ENCODE measurements around the gene MED27.
"Not testable (repeated sequence)": the region's sequence is repeated elsewhere in the genome, so short reads cannot be mapped to it uniquely, and the experiment has no call there.

MED27 gene

GRCh38 chr9:131925677-131926177, 153.9 kb downstream of the MED27 start:
- no peak for DNase-seq (ENCODE audit: low read depth in 2 of 2)

DNA sequence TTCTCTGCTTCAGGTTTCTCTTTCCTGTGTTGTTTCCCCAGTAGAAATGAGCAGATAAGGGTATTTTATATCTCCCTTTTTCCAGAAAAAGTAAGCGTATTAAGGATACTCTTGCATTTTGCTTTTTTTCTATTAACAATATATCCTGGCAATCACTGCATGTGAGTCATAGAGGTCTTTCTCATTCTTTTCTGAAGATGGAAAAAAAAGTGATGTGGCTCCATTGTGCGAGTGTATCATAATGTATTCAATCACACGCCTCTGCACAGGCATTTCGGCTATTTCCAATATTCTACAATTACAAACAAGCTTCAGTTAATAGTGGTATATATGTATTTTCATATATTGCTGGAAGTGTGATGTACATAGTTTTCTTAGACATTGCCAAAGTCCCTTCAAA, 155.9 kb downstream of the MED27 start:
- DNase-seq (ENCODE audit: low read depth in 2 of 2), result no peak

DNA sequence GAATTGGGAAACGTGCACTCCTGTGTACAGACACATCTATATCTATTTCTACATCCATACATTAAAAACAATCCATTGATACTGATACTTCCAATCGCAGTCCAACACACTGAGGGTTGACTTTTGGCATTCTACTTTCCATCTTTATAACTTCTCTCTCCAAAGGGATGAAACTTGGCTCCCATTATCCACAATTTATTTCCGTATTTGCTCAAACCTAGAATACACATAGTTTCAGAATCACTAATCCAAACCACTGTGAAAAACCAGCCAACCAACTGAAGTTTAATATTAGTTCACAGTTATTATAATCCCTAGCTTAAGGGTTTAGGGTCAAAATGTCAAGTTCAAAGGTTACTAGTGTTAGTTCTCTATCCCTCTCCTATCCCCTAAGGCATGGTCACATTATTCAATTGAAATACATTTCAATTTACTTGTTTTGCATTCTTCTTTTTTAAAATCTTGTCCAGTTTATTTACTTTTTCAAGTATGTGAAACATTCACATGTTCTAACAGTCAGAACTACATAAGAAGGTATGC, 156.5 kb downstream of the MED27 start:
- DNase-seq (ENCODE audit: low read depth in 2 of 2), result no peak

- not testable (repeated sequence) for DNase-seq (ENCODE audit: low read depth in 2 of 2)
These were observed 158.0 kb downstream of the MED27 start for GRCh38 chr9:131921635-131922034.

DNA sequence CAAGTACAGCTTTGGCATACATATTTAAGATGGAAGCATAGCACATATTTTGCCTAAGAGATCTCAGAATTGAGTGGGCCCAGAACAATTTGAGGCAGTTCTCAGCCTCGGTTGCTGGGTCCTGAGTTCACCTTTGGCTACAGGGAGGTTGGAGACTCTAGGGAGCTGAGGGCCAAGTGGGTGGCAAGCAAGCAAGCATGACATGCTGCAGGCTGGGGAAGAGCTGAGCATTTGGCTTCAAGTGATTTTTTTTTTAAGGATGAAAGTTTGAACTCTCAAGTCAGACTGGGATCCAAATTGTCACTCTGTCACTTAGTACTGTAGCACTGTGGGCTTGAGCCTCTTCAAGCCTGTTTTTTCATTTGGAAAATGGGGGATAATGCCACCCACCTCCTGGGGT, 160.5 kb downstream of the MED27 start:
- DNase-seq (ENCODE audit: low read depth in 2 of 2), result no peak

DNA sequence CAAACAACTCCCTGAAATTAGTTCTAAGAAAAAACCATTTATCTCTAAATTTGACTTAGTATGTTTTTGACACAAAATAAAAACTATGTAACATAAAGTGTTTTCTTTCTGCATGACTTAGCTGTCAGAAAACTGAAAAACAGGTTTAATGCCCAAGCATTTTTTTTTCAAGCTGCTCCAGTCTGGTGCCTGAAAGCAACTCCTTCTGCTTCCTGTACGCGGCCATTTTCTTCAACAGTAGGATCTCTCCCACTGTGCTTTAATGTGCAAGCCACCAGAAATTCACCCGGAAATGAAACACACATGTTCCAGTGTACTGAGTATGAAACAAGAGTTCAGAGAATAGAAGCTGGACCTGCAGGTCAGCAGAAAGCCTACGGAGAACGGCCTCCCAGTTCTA, 161.2 kb downstream of the MED27 start:
- DNase-seq (ENCODE audit: low read depth in 2 of 2), result no peak

- DNase-seq (ENCODE audit: low read depth in 2 of 2), result no peak
These were observed 162.7 kb downstream of the MED27 start for GRCh38 chr9:131917009-131917408.

- DNase-seq (ENCODE audit: low read depth in 2 of 2), result no peak
These were observed 164.5 kb downstream of the MED27 start for GRCh38 chr9:131915181-131915580.

- no peak for DNase-seq (ENCODE audit: low read depth in 2 of 2)
These were observed 167.0 kb downstream of the MED27 start for GRCh38 chr9:131912671-131913070.

DNA sequence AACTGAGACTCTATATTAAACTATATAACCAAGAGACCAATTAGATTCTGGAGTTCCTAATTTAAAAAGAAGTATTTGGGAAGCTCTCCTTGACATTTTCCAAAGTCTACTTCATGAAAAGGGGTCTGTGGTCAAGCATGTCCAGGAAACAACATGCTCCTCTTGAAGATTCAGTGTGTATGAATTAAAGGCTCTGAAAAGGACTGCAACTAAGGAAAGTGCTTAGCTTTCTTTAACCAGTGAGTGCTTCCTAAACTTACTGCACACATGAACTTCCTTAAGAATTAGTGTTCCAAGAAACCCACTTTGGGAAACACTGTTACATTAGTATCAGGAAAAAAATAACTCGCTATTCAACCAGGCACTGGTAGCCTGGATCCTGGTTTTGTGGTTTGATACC, 167.6 kb downstream of the MED27 start:
- DNase-seq (ENCODE audit: low read depth in 2 of 2), result no peak

- DNase-seq (ENCODE audit: low read depth in 2 of 2), result no peak
These were observed 169.1 kb downstream of the MED27 start for GRCh38 chr9:131910572-131910971.

DNA sequence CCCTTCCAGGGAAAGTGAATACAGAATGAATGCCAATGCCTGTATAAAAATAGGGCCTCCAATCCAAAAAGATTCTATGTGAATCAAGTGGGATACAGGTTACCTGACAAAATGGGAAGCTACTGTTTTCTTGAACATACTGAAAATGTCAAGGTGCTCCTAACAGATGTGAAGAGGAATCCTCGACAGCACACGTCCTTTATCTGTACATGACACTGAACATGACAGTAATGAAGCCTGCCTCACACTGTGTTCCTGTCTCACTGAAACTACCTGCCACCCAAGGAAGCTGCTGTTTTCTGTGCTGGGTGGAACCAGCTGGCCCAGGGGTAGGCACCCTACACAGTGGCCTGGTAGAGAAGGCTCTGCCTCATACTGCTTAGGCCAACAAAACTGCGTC, 174.5 kb downstream of the MED27 start:
- DNase-seq (ENCODE audit: low read depth in 2 of 2), result no peak

- no peak for DNase-seq (ENCODE audit: low read depth in 2 of 2)
These were observed 180.1 kb downstream of the MED27 start for GRCh38 chr9:131899296-131900228.

- no peak for DNase-seq (ENCODE audit: low read depth in 2 of 2)
These were observed 186.7 kb downstream of the MED27 start for GRCh38 chr9:131892902-131893500.

DNA sequence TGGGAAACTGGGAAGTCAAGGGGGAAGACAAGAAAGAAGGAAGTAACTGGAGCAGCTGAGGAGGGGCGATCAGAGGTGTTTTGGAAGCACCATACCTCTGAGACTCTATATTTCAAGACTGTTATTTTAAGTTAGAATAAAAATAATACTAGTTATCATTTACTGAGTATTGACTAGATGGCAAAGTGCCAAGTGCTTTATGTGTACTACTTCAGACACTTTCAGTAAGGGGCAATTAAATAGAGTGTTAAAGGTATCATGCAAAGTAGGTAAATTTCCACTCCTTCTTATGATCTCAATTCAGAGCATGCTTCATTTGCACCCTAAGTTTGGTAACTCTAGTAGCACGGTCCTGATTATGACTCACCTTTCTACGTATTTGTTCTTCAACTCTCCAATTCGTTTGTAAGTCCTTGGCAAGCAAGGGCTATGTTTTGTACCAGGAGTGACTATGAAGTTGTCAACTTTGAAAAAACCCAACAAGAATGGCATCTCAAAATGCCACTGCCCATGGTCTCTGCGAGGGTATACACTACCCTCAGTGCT, 187.4 kb downstream of the MED27 start:
- no peak for DNase-seq (ENCODE audit: low read depth in 2 of 2)

DNA sequence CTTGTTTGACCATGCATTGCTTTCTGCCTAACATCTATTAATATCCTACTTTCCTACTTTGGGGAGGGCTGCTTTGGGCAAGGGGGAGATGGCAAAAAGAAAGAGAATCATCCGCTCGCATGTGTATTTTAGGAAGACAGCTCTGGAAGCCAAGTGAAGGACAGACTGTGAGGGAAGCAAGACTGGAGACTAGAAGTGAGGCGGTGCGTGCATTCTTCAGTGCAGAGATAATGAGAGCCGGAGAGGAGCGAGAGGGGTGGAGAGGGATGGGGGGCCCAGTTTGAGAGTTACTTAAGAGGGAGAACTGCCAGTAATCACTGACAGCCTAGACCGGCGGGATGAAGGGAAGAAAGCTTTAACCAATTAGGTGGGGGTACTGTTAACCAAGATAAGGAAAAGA, 188.1 kb downstream of the MED27 start:
- DNase-seq (ENCODE audit: low read depth in 2 of 2), result no peak

DNA sequence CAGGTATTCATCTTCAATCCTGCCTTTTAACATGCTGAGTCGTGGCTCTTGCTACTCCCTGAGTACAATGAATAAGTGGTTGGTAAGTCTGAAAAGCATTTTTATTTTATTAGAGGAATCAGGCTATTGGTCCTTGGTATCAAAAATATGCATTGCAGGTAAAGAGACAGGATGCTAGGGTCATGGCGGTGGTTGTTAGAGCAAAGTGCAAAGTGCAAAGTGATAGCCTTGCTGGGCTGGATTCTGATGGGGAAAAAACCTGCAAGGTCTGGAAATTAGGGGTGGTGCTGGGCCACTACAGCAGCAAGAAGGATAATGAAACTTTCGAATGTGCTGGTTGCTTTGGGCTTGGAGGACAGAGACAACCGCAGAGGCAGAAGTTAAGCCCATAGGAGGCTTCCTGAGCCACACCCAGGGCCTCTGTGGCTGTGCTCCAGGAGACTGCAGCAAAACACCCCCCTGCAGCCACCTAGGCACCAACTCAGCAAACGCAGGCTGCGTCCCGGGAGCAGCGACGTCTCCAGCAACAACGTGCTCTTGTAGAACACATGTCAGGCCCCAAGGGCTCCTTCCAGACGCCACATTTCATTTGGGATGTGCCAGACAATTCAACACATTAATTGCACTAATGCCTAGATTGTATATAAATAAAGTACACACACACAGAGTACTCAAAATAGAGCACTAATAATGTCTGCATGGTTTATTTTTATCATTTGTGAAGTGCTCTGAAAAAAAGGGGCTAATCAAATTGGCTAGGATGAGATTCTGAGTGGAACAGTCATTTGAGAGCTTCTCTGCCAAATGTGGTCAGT, 190.0 kb downstream of the MED27 start:
- no peak for DNase-seq (ENCODE audit: low read depth in 2 of 2)

GRCh38 chr9:131888923-131889322, 190.7 kb downstream of the MED27 start:
- no peak for DNase-seq (ENCODE audit: low read depth in 2 of 2)

DNA sequence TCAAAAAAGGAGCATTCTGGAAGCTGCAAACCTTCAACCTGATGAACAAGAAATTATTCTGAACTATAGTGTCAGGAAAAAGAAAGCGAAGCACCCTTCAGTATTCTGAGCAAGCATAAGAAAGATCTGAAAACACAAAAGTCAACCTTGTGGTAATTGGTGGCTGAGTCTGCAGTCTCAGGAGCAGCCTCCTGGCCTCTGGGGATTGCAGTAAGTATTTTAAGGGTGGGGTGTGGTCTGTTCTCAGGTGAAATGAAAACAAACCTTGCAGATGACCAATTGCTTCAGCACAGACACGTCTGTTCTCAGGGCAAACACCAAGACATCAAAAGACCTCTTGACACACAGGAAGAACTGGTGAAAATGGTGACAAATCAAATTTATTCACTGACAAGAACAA, 192.0 kb downstream of the MED27 start:
- DNase-seq (ENCODE audit: low read depth in 2 of 2), result no peak

- DNase-seq (ENCODE audit: low read depth in 2 of 2), result no peak
These were observed 192.8 kb downstream of the MED27 start for GRCh38 chr9:131886826-131887225.

GRCh38 chr9:131885144-131885609, 194.5 kb downstream of the MED27 start:
- no peak for DNase-seq (ENCODE audit: low read depth in 2 of 2)

GRCh38 chr9:131884222-131884621, 195.4 kb downstream of the MED27 start:
- no peak for DNase-seq (ENCODE audit: low read depth in 2 of 2)

Data from stimulated activated CD8-positive, alpha-beta memory T cell treated with anti-CD3 and anti-CD28 coated beads, Interleukin-15, amount 100 ng/mL, for 48 hours (primary cell).